NB4 (cell line): Measurements from ENCODE around the gene LDHAL6B.
A peak's percentile ranks its signal among the peaks of the same experiment; 100 is the strongest.
"Not testable (repeated sequence)": the region's sequence is repeated elsewhere in the genome, so short reads cannot be mapped to it uniquely, and the experiment has no call there.

ENCODE experiments used
- DNase-seq: peaks from one replicate; pipeline ENCODE4 v3.0.0; 2010; ENCODE audit warnings: low read depth
- H3K4me3 ChIP-seq: one replicate; pipeline ENCODE4 v1.5.1; 2011; ENCODE audit warnings: mild to moderate bottlenecking, low read depth, low read length, moderate library complexity
- MYC ChIP-seq: IDR thresholded peaks from 2 replicates; pipeline ENCODE4 v1.6.1; 2011; ENCODE audit warnings: low read depth, low read length
- POLR2A ChIP-seq: IDR thresholded peaks from 2 replicates; pipeline ENCODE4 v1.6.1; 2011; ENCODE audit warnings: mild to moderate bottlenecking; ENCODE audit not compliant: insufficient read length; ENCODE audit errors: extremely low read depth
- TF ChIP-seq, protein P1 (sequence below): IDR thresholded peaks from 2 replicates; pipeline ENCODE4 v1.6.1; 2011; ENCODE audit warnings: low read depth, low read length
- TF ChIP-seq, protein P2 (sequence below): IDR thresholded peaks from one replicate; pipeline ENCODE4 v1.5.1; 2012; ENCODE audit warnings: low read depth, low read length

LDHAL6B gene

DNA sequence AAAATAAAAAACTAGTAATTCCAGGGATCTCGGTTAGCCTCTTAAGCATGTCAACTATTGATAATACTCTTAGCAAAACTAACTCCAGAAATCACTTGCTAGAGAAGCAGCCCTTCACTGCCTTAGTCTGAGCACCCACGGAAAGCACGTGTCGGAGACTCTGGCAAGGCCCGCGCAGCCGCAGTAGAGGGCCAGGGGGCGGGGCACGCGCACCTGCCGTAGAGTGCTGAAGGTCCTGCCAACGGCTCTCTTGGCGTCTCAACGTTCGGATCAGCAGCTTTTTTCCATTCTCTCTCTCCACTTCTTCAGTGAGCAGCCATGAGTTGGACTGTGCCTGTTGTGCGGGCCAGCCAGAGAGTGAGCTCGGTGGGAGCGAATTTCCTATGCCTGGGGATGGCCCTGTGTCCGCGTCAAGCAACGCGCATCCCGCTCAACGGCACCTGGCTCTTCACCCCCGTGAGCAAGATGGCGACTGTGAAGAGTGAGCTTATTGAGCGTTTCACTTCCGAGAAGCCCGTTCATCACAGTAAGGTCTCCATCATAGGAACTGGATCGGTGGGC is at the start of gene LDHAL6B:
Gene LDHAL6B (plus strand): TSS at position 221 of the 561 bp plus-strand sequence. CDS start 98 bp downstream, at position 319.
- H3K4me3 ChIP-seq = no peak within 1 kb of the TSS
- no peak for DNase-seq
- TF ChIP-seq POLR2A (no peak), MYC (no peak)
- TF ChIP-seq, protein P1, sequence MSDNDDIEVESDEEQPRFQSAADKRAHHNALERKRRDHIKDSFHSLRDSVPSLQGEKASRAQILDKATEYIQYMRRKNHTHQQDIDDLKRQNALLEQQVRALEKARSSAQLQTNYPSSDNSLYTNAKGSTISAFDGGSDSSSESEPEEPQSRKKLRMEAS = no peak
- TF ChIP-seq, protein P2, sequence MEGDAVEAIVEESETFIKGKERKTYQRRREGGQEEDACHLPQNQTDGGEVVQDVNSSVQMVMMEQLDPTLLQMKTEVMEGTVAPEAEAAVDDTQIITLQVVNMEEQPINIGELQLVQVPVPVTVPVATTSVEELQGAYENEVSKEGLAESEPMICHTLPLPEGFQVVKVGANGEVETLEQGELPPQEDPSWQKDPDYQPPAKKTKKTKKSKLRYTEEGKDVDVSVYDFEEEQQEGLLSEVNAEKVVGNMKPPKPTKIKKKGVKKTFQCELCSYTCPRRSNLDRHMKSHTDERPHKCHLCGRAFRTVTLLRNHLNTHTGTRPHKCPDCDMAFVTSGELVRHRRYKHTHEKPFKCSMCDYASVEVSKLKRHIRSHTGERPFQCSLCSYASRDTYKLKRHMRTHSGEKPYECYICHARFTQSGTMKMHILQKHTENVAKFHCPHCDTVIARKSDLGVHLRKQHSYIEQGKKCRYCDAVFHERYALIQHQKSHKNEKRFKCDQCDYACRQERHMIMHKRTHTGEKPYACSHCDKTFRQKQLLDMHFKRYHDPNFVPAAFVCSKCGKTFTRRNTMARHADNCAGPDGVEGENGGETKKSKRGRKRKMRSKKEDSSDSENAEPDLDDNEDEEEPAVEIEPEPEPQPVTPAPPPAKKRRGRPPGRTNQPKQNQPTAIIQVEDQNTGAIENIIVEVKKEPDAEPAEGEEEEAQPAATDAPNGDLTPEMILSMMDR = no peak

DNA sequence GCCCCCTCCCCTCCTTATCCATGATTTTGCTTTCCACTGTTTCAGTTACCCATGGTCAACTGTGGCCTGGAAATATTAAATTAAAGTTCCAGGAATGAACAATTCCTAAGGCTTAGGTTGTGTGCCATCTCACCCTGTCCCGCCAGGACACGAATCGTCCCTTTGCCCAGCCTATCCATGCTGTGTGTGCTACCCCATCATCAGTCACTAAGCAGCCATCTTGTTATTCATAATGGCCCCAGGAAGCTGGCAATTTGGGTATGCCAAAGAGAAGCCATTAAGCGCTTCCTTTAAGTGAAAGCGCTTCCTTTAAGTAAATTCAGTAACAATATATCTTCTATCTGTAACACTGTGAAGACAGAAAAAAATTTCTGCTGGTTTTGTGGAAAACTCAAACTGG is 49.2 kb upstream of the LDHAL6B start:
- H3K4me3 ChIP-seq = no peak overlapping the region
- no peak for TF ChIP-seq MYC
- TF ChIP-seq, protein P2 = no peak
- DNase-seq = no peak

DNA sequence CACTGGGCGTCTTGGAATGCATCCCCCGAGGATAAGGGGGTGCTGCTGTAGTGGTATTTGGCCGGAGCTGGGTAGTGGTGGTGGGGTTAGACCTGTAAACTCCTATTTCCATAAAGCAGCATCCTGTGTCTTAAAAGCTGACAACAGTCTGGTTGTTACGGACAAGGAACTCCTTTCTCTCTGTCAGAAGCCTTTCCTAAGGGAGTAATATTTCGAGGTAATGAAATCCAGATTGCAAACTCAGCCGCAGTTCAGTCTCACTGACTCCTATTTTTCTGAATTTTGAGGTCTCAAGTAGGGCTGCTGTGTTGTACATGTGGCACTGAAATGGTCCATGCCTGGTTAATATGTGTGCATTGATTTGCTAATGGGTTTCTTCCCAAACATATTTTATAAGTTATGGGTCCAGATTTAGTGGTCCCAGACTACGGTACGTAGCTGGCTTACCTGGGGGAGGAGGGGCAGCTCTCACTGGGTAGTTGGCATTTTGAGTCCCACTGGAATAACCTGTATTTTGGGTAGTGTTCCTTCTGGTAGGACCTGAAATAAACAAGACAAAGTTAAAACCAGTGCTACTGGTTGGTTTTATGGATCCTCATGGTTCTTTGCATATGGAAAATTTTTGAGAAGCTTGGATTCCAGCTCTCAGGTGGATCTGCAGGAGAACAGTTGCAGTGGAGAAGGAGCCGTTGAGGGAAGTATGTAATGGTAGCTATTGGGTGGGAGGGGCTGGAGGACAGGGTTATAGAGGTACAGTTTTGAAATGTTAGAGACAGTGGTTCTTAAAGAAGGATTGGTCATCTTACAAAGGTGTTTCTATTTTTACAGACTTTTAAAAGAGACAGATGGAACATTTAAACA is 48.6 kb upstream of the LDHAL6B start:
- TF ChIP-seq, protein P1 = no peak
- TF ChIP-seq MYC = no peak
- no peak overlapping the region for H3K4me3 ChIP-seq
- DNase-seq = no peak

GRCh38 chr15:59158701-59159034 is 48.0 kb upstream of the LDHAL6B start:
- H3K4me3 ChIP-seq = no peak overlapping the region
- DNase-seq = peak; percentile 17
- TF ChIP-seq POLR2A (no peak), MYC (no peak)
- TF ChIP-seq, protein P1 = no peak
- TF ChIP-seq, protein P2 = no peak

DNA sequence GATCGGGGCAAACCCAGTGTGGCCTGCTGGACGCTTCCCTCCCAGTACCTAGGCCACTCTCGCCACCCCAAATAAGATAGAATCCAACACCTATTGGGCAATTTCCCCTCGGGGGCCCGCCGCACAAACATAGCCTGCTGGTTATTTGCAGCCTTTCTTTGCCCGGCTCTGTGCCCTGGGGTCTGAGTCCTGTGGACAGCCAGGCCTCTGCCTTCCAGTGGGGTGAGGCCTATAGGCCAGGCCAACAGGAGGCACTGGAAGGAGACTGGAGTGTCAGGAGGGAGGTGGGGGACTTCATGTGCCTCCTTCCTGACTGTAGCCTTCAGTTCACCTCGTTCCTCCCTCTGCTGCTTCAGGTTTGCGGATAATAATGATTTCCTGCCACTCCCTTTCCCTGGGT is 47.4 kb upstream of the LDHAL6B start:
- H3K4me3 ChIP-seq = no peak overlapping the region
- DNase-seq = no peak
- TF ChIP-seq, protein P1 = no peak
- no peak for TF ChIP-seq POLR2A
- TF ChIP-seq MYC = no peak
- TF ChIP-seq, protein P2 = no peak

- H3K4me3 ChIP-seq = no peak overlapping the region
- TF ChIP-seq, protein P2 = peak; percentile 43
- TF ChIP-seq, protein P1 = no peak
- peak; percentile 24 for DNase-seq
Observed at GRCh38 chr15:59160880-59161593, 45.6 kb upstream of the LDHAL6B start.

- H3K4me3 ChIP-seq = not testable (repeated sequence)
Observed at GRCh38 chr15:59162080-59162479, 44.6 kb upstream of the LDHAL6B start.

More at GRCh38 chr15:59162080-59162479, 44.6 kb upstream of the LDHAL6B start:
- not testable (repeated sequence) for DNase-seq
